HepG2 (cell line): Measurements from ENCODE around the gene NACAD. TPM values are rescaled to one million over a fixed set of nuclear protein-coding genes. Genes with fewer than 3 reads are reported as not detected.

Experiments used
- ATAC-seq: fragments of 200-7000 bp; cut with Tn5 transposase; 3 replicates; pipeline ENCODE4 v1.9.1; 2020; ENCODE audit warnings: mild to moderate bottlenecking, moderate library complexity
- BruUV-seq: library from RNA; stranded (reverse); fragments of 400-500 nt; replicated peaks from 2 replicates; lab custom pipeline; 2021; lab: Mats Ljungman, UMichigan
- CTCF ChIA-PET: fragments of 300-600 bp; formaldehyde crosslinking; extraction: SDS; loops from one replicate; lab custom pipeline; 2021; ENCODE audit warnings: low total read pairs, inconsistent platforms, low intra/inter-chr PET ratio; lab: Yijun Ruan, JAX
- POLR2A ChIA-PET: fragments of 350-600 bp; sonication (Branson Sonifier 250); formaldehyde crosslinking; loops from one replicate; lab custom pipeline; 2020; ENCODE audit warnings: antibody characterized with exemption, inconsistent platforms; lab: Yijun Ruan, JAX
- DNase-seq: peaks from one replicate; pipeline ENCODE4 v3.0.0-alpha.2; 2015; ENCODE audit warnings: low spot score
- FAIRE-seq: peaks from 3 replicates; lab custom pipeline; 2011; peaks lifted over from hg19 to GRCh38; lab: Jason Lieb, UNC
- H2AFZ ChIP-seq: one replicate; pipeline ENCODE4 v1.6.1; 2011; ENCODE audit warnings: low read length, inconsistent platforms
- H3K27ac ChIP-seq: fragments of 300-600 bp; 3 replicates; pipeline ENCODE4 v1.8.0; 2011; ENCODE audit warnings: mixed run types, mild to moderate bottlenecking, mixed read lengths, low read length, inconsistent platforms; ENCODE audit not compliant: insufficient read depth; ENCODE audit errors: extremely low read length
- H3K27me3 ChIP-seq, 2 experiments: fragments of 200-600 bp in 1 of 2; 2 replicates in 1 of 2; 3 replicates in 1 of 2; pipeline versions ENCODE4 v1.6.0 to v1.8.0; 2011; ENCODE audit warnings: low read length in 2 of 2, mild to moderate bottlenecking in 2 of 2, moderate library complexity in 2 of 2, inconsistent platforms in 1 of 2; ENCODE audit not compliant: insufficient read depth in 2 of 2, control insufficient read depth in 1 of 2
- H3K36me3 ChIP-seq, 2 experiments: fragments of 200-600 bp in 1 of 2; replicated peaks in 1 of 2; 2 replicates in 1 of 2; 3 replicates in 1 of 2; pipeline versions ENCODE4 v1.5.1 to v1.8.0; 2011; ENCODE audit warnings: low read length in 2 of 2, inconsistent platforms in 1 of 2; ENCODE audit not compliant: insufficient read depth in 2 of 2, control insufficient read depth in 1 of 2
- H3K4me1 ChIP-seq: 2 replicates; pipeline ENCODE4 v1.5.1; 2012; ENCODE audit warnings: low read length, inconsistent platforms; ENCODE audit not compliant: insufficient read depth
- H3K4me2 ChIP-seq: 2 replicates; pipeline ENCODE4 v1.6.0; 2011; ENCODE audit warnings: low read depth, low read length, inconsistent platforms
- H3K4me3 ChIP-seq, 3 experiments: fragments of 200-600 bp in 1 of 3; sonication (generic), shearing (Covaris generic) in 1 of 3; replicated peaks in 1 of 3; 2 replicates each; pipeline ENCODE4 v1.5.1; 2011 to 2016; ENCODE audit warnings: low read length in 3 of 3, inconsistent platforms in 2 of 3, low read depth in 2 of 3, mild to moderate bottlenecking in 2 of 3, control low read depth in 1 of 3, mixed read lengths in 1 of 3; ENCODE audit not compliant: insufficient read depth in 1 of 3
- H3K79me2 ChIP-seq: one replicate; pipeline ENCODE4 v1.6.1; 2011; ENCODE audit warnings: low read length, inconsistent platforms; ENCODE audit not compliant: insufficient read depth
- H3K9ac ChIP-seq: 2 replicates; pipeline ENCODE4 v1.6.0; 2011; ENCODE audit warnings: mild to moderate bottlenecking, low read depth, low read length, inconsistent platforms; ENCODE audit not compliant: insufficient read depth
- H3K9me3 ChIP-seq: 2 replicates; pipeline ENCODE4 v1.5.1; 2012; ENCODE audit warnings: mild to moderate bottlenecking, low read length
- H4K20me1 ChIP-seq: 2 replicates; pipeline ENCODE4 v1.6.0; 2011; ENCODE audit warnings: inconsistent platforms, mild to moderate bottlenecking, low read length, moderate library complexity; ENCODE audit not compliant: insufficient read depth
- TOE1 ChIP-seq: sonication (generic); formaldehyde crosslinking; IDR thresholded peaks from 2 replicates; pipeline ENCODE4 v1.4.0; 2020; ENCODE audit warnings: mild to moderate bottlenecking, missing genetic modification reagents
- WGBS: methylation state at CpG from one replicate; pipeline ENCODE4 v1.1.6; 2017; ENCODE audit warnings: low lambda C conversion rate; 5-methylcytosine and 5-hydroxymethylcytosine counted together
- in situ Hi-C: cut with HindIII; loops from 2 replicates; pipeline ENCODE4 v1.10.0; 2017; ENCODE audit warnings: low pct_unique_long_range_greater_than_20kb; ENCODE audit not compliant: extremely low pct_ligation_motif_present
- intact Hi-C: fragments of 100-400 bp; cut with micrococcal nuclease; formaldehyde crosslinking; loops from one replicate; pipeline ENCODE4 v1.10.0; 2022; ENCODE audit not compliant: unreplicated experiment
- polyA plus RNA-seq, 8 experiments: library from polyadenylated mRNA; depleted of rRNA in 3 of 8; stranded (reverse) in 7 of 8; unstranded in 1 of 8; fragments of >200 nt; fragmentation: Illumina TruSeq in 4 of 8; extraction: Trizol in 4 of 8; gene quantifications; 2 replicates each; pipeline versions ENCODE4 v1.2.1 to v1.2.3, GENCODE V29; 2011 to 2016; ENCODE audit warnings: low read depth in 4 of 8, missing spikeins in 1 of 8, mixed read lengths in 1 of 8; ENCODE audit not compliant: insufficient read depth in 1 of 8
- total RNA-seq, 5 experiments: library from RNA; depleted of rRNA; stranded (reverse); fragments of >200 nt; fragmentation: Illumina TruSeq; extraction: Trizol; gene quantifications; 2 replicates each; pipeline ENCODE4 v1.2.3, GENCODE V29; 2016; ENCODE audit warnings: low read depth in 1 of 5
- TF ChIP-seq, protein P1 (sequence below), 2 experiments: sonication (generic) in 1 of 2; formaldehyde crosslinking in 1 of 2; IDR thresholded peaks; 2 replicates each; pipeline versions ENCODE4 v1.5.1 to v1.6.1; 2011 to 2020; ENCODE audit warnings: borderline replicate concordance in 1 of 2, low read depth in 1 of 2, low read length in 1 of 2, mild to moderate bottlenecking in 1 of 2, missing genetic modification reagents in 1 of 2, moderate library complexity in 1 of 2

Gene NACAD
- total and polyA plus RNA-seq, 2 of the 13 experiments (the other 11 are each of a cell fraction or from before 2014, with no cell fraction given) = 0.04 TPM; not detected in 1

DNA sequence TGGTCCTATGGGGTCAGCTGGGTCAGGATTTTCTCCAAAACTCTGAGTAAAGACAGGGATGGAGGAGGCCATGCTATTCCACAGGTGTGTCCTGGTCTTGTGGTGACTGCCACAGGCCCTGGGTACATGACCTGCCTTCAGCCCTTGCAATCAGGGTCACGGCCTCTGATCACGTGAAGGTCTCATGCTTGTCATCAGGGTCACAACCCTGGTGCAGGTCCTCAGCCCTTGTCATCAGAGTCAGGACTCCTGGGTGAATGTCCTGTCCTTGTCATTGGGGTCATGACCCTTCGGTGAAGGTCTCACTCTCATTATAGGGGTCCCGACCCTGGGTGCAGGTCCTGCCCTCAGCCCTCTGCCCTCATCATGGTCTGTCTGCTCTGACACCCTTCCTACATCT lies 44.6 kb upstream of the NACAD start (continued):
- TF ChIP-seq, protein P1, sequence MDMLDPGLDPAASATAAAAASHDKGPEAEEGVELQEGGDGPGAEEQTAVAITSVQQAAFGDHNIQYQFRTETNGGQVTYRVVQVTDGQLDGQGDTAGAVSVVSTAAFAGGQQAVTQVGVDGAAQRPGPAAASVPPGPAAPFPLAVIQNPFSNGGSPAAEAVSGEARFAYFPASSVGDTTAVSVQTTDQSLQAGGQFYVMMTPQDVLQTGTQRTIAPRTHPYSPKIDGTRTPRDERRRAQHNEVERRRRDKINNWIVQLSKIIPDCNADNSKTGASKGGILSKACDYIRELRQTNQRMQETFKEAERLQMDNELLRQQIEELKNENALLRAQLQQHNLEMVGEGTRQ (IDR thresholded peaks at IDR 0.05; ENCODE audit: low read depth, low read length) = peak; percentile 36; the same call in 1 of the 2 replicates
- TF ChIP-seq, protein P1 (CRISPR knock-in tag; IDR thresholded peaks at IDR 0.05; ENCODE audit: borderline replicate concordance) = no peak; the same call in 1 of the 2 replicates
- TF ChIP-seq, all 625 proteins: peak for 11

DNA sequence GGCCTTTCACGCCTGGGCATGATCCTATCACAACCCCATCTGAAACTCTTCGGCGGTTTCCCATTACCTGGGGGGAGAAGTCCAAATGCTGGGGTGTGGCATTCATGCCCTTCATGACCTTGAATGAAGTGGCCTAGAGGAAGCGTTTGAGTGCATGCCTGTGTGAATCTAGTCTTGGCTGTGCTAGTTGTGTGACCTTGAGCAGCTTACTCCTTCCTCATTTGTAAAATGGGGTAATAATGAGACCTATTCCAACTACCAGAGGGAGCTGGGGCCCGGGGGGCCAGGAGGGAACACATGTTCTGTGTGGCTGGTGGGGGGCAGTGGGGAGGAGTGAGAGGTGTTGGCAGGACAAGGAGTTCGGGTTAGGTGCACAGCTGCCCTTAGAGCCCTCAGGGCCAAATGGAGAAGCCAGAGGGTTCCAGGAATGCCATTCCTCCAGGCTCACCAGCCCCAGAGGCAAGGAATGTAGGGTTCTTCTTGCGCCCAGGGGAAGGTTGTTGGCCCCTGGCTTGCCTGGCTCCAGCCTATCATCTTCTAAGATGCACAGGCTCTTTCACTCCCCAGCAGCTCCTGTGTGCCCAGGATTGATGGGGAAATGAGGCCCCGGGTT lies 44.0 kb upstream of the NACAD start:
- intact Hi-C loops = no loop called here
- ChIA-PET POLR2A (no interaction called here), CTCF (no interaction called here)
- Histone ChIP-seq H3K4me3 (no peak overlapping the region), H2AFZ (no peak overlapping the region), H3K79me2 (no peaks in the 10 kb centered on the region), H3K4me2 (no peak overlapping the region), H3K27ac (no peak overlapping the region), H3K4me1 (0 out of 2 replicates have a peak, but pooled peaks cover 4% of the 10 kb centered on the region), H3K9me3 (no peaks in the 10 kb centered on the region), H3K9ac (no peak overlapping the region), H3K27me3 (peaks cover 5 to 32% of the 10 kb centered on the region in 2 experiments; a peak in 3 of 5 replicates), H4K20me1 (no peaks in the 10 kb centered on the region), H3K36me3 (no peaks in the 10 kb centered on the region)
- no peak for FAIRE-seq
- ATAC-seq = no peak
- in situ Hi-C loops = loop anchor here (10.0 kb wide), 1 partner anchor 278 kb away; no protein-coding TSS in a partner anchor
- DNase-seq = no peak
- no peak for TF ChIP-seq TOE1
- BruUV-seq = no TSS peak
- 32% methylated on average over 6 of the region's 8 CpGs for WGBS
